Panc1 (cell line): ENCODE data around the gene DPH6. TPM values are rescaled to one million over a fixed set of nuclear protein-coding genes. Genes with fewer than 3 reads are reported as not detected.

Experiments
- ATAC-seq: fragments of 200-7000 bp; cut with Tn5 transposase; 2 replicates; pipeline ENCODE4 v1.9.1; 2020; ENCODE audit warnings: mild to moderate bottlenecking, moderate library complexity
- BruUV-seq: library from RNA; stranded (reverse); fragments of 400-500 nt; replicated peaks from 2 replicates; lab custom pipeline; 2021; lab: Mats Ljungman, UMichigan
- CTCF ChIA-PET: fragments of 300-600 bp; sonication (Branson Sonifier 250); formaldehyde crosslinking; loops from one replicate; lab custom pipeline; 2022; ENCODE audit warnings: antibody characterized with exemption; lab: Charles Lee
- POLR2A ChIA-PET: fragments of 300-600 bp; sonication (Branson Sonifier 250); formaldehyde crosslinking; loops from one replicate; lab custom pipeline; 2022; ENCODE audit warnings: antibody characterized with exemption; lab: Charles Lee
- DNase-seq: peaks from one replicate; pipeline ENCODE4 v3.0.0-alpha.2; 2010; ENCODE audit warnings: low read depth, low spot score
- H3K27ac ChIP-seq: 2 replicates; pipeline ENCODE4 v1.5.1; 2011; ENCODE audit warnings: mild to moderate bottlenecking, low read length, inconsistent platforms
- H3K27me3 ChIP-seq: fragments of 200-500 bp; sonication (Bioruptor generic); 2 replicates; pipeline ENCODE4 v1.6.0; 2014; ENCODE audit warnings: low read length, inconsistent platforms; ENCODE audit not compliant: control insufficient read depth, insufficient read depth
- H3K36me3 ChIP-seq: fragments of 200-500 bp; sonication (Bioruptor generic); 2 replicates; pipeline ENCODE4 v1.5.1; 2014; ENCODE audit warnings: inconsistent platforms, mild to moderate bottlenecking, low read length, moderate library complexity; ENCODE audit not compliant: control insufficient read depth, insufficient read depth
- H3K4me1 ChIP-seq: 2 replicates; pipeline ENCODE4 v1.5.1; 2011; ENCODE audit warnings: inconsistent platforms, mild to moderate bottlenecking, low read length, moderate library complexity; ENCODE audit not compliant: control insufficient read depth, insufficient read depth
- H3K4me3 ChIP-seq, 2 experiments: 2 replicates each; pipeline ENCODE4 v1.5.1; 2011 to 2012; ENCODE audit warnings: low read depth in 2 of 2, low read length in 2 of 2, mild to moderate bottlenecking in 2 of 2, inconsistent platforms in 1 of 2, moderate library complexity in 1 of 2
- H3K9me3 ChIP-seq: fragments of 200-500 bp; sonication (Bioruptor generic); 2 replicates; pipeline ENCODE4 v1.5.1; 2014; ENCODE audit warnings: low read depth, mild to moderate bottlenecking, inconsistent platforms, low read length, moderate library complexity; ENCODE audit not compliant: control insufficient read depth, insufficient read depth
- CTCF ChIP-seq: fragments of 450-650 bp; IDR thresholded peaks from 2 replicates; pipeline ENCODE4 v1.5.1; 2017; ENCODE audit warnings: mild to moderate bottlenecking
- POLR2AphosphoS5 ChIP-seq: IDR thresholded peaks from 2 replicates; pipeline ENCODE4 v1.6.1; 2012; ENCODE audit warnings: mild to moderate bottlenecking, low read depth, low read length, moderate library complexity
- REST ChIP-seq, 2 experiments: IDR thresholded peaks; 2 replicates each; pipeline ENCODE4 v1.6.1; 2011 to 2012; ENCODE audit warnings: low read depth in 2 of 2, control low read depth in 1 of 2, low read length in 1 of 2, mild to moderate bottlenecking in 1 of 2, moderate library complexity in 1 of 2; ENCODE audit not compliant: insufficient read depth in 1 of 2
- SIN3A ChIP-seq: IDR thresholded peaks from 2 replicates; pipeline ENCODE4 v1.6.1; 2012; ENCODE audit warnings: low read depth, mild to moderate bottlenecking, low read length, moderate library complexity, borderline replicate concordance; ENCODE audit not compliant: insufficient read depth
- TCF7L2 ChIP-seq: IDR thresholded peaks from 2 replicates; pipeline ENCODE4 v1.6.1; 2011; ENCODE audit warnings: mild to moderate bottlenecking, low read depth, low read length, inconsistent platforms
- in situ Hi-C: cut with HindIII; loops from 2 replicates; pipeline ENCODE4 v1.10.0; 2016; ENCODE audit warnings: low sequenced_read_pairs, low pct_unique_long_range_greater_than_20kb
- intact Hi-C: fragments of 100-400 bp; cut with micrococcal nuclease; formaldehyde crosslinking; loops from one replicate; pipeline ENCODE4 v1.10.0; 2022; ENCODE audit not compliant: unreplicated experiment
- total RNA-seq: library from RNA; stranded (reverse); gene quantifications from one replicate; pipeline ENCODE4 v1.2.1, GENCODE V29; 2021; ENCODE audit not compliant: unreplicated experiment

DPH6 gene
- total RNA-seq, 1 experiment from 2014 or later = 24.0 TPM

GRCh38 chr15:35533130-35534110, 12.5 kb downstream of the DPH6 start:
- Histone ChIP-seq H3K27me3 (no peaks in the 10 kb centered on the region), H3K27ac (no peak overlapping the region), H3K36me3 (no peaks in the 10 kb centered on the region; the same call in 1 of the 2 replicates), H3K4me1 (no peaks in the 10 kb centered on the region), H3K4me3 (no peak overlapping the region), H3K9me3 (no peaks in the 10 kb centered on the region; the same call in 1 of the 2 replicates)
- in situ Hi-C loops = no loop called here
- ChIA-PET CTCF (no interaction called here), POLR2A (no interaction called here)
- DNase-seq (no peak), ATAC-seq (no peak)
- TF ChIP-seq POLR2AphosphoS5 = no peak
- no peak for TF ChIP-seq SIN3A
- intact Hi-C loops = no loop called here
- no TSS peak for BruUV-seq

- in situ Hi-C loops (no loop called here), intact Hi-C loops (no loop called here)
- ATAC-seq (no peak), DNase-seq (no peak)
- no TSS peak for BruUV-seq
- H3K27ac ChIP-seq = no peak overlapping the region
- H3K27me3 ChIP-seq = no peaks in the 10 kb centered on the region
- no peak overlapping the region for H3K4me3 ChIP-seq
- no peaks in the 10 kb centered on the region for H3K36me3 ChIP-seq
- ChIA-PET POLR2A (no interaction called here), CTCF (no interaction called here)
- H3K4me1 ChIP-seq = no peaks in the 10 kb centered on the region
- H3K9me3 ChIP-seq = no peaks in the 10 kb centered on the region; the same call in 1 of the 2 replicates
- TF ChIP-seq REST (IDR thresholded peaks at IDR 0.05; ENCODE audit: insufficient read depth in 1 of 2, low read depth in 2 of 2, low read length in 1 of 2) = no peak
- no peak for TF ChIP-seq CTCF
- no peak for TF ChIP-seq TCF7L2
- TF ChIP-seq POLR2AphosphoS5 = no peak
- TF ChIP-seq SIN3A = no peak
Measured at GRCh38 chr15:35530698-35531097, 15.3 kb downstream of the DPH6 start.

DNA sequence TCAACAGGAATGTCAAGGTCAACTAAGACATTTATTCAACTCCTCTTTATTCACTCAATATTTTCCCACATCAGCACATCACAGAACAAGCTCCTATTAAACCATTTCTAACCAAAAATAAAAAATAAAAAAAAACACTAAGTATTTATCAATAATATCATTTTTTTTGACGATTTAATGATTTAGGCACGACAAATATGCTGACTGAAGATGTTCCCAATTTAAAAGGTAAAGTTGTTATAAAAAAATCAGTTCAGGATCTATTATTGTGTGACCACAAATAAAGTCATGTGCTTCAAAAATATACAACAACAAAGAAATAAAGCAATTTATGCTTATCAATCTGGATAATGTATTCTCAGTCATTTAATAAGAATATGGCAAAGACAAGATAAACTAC, 16.2 kb downstream of the DPH6 start:
- ATAC-seq = no peak
- Histone ChIP-seq H3K27me3 (no peaks in the 10 kb centered on the region), H3K27ac (no peak overlapping the region), H3K36me3 (no peaks in the 10 kb centered on the region), H3K4me3 (no peak overlapping the region), H3K9me3 (no peaks in the 10 kb centered on the region; the same call in 1 of the 2 replicates), H3K4me1 (no peaks in the 10 kb centered on the region)
- CTCF ChIA-PET = no interaction called here
- no peak for TF ChIP-seq REST (IDR thresholded peaks at IDR 0.05; ENCODE audit: insufficient read depth in 1 of 2, low read depth in 2 of 2, low read length in 1 of 2)
- no peak for TF ChIP-seq SIN3A
- no peak for TF ChIP-seq CTCF
- no peak for TF ChIP-seq TCF7L2
- no peak for TF ChIP-seq POLR2AphosphoS5
- in situ Hi-C loops (no loop called here), intact Hi-C loops (no loop called here)
- BruUV-seq = no TSS peak
- POLR2A ChIA-PET = no interaction called here
- DNase-seq = no peak
